ENCODE results near the gene SLC35A1. TPM values are rescaled to one million over a fixed set of nuclear protein-coding genes. Genes with fewer than 3 reads are reported as not detected.

The SLC35A1 gene
- total and polyA plus RNA-seq, 2 donors (not counting 1 experiment from before 2014, with no cell fraction given): 9.1 to 15.6 TPM

GRCh38 chr6:87539554-87539953, 66.8 kb downstream of the SLC35A1 start:
- DNase-seq (no peak), ATAC-seq (ENCODE audit: low read depth) (no peak)
- no peak overlapping the region for H3K4me3 Mint-ChIP-seq
- no peak for TF ChIP-seq EZH2 (IDR thresholded peaks at IDR 0.05; ENCODE audit: borderline replicate concordance, insufficient read depth, low read depth, low read length, poor library complexity, severe bottlenecking)
- TF ChIP-seq CTCF (IDR thresholded peaks at IDR 0.05): no peak
- H3K4me1 Mint-ChIP-seq: peaks cover 15% of the 10 kb centered on the region
- H3K9me3 Mint-ChIP-seq (ENCODE audit: insufficient read depth): peaks cover 9% of the 10 kb centered on the region
- 100% methylated on average over 4 of the region's 6 CpGs for WGBS (ENCODE audit: insufficient coverage)
- intact Hi-C loops (cut with micrococcal nuclease): no loop called here
- H3K27me3 Mint-ChIP-seq: no peaks in the 10 kb centered on the region
- no peak overlapping the region for H3K27ac Mint-ChIP-seq
- peaks cover 8% of the 10 kb centered on the region in 2 donors for H3K4me1 ChIP-seq (ENCODE audit: control insufficient read depth in 2 of 2, insufficient read depth in 2 of 2, low read length in 2 of 2)
- H3K9me3 ChIP-seq (ENCODE audit: control extremely low read depth in 1 of 3, control insufficient read depth in 2 of 3, insufficient read depth in 1 of 3, low read length in 2 of 3): peaks cover 0 to 6% (median 4%) of the 10 kb centered on the region in 3 donors
- peaks cover 18 to 29% of the 10 kb centered on the region in 2 experiments for H3K36me3 ChIP-seq (replicated peaks in 1 of 2; ENCODE audit: control extremely low read depth in 1 of 2, control insufficient read depth in 1 of 2, extremely low read depth in 1 of 2, insufficient read depth in 2 of 2, low read length in 1 of 2)
- no peaks in the 10 kb centered on the region for H4K20me1 ChIP-seq (ENCODE audit: control insufficient read depth, insufficient read depth, low read length, poor library complexity, severe bottlenecking)
- H3K9ac ChIP-seq (ENCODE audit: low read length): no peak overlapping the region
- H3K27ac ChIP-seq (ENCODE audit: low read length in 2 of 2): no peak overlapping the region
- POLR2A ChIA-PET: no interaction called here
- CTCF ChIA-PET: interaction anchor here (1.0 to 1.4 kb wide), 2 partner anchors 15 to 400 kb away, joined by 3 to 4 read pairs; no protein-coding TSS in a partner anchor
- no peak overlapping the region for H3K4me3 ChIP-seq (ENCODE audit: control extremely low read depth in 1 of 5, extremely low read depth in 1 of 5, insufficient read depth in 1 of 5, low read depth in 2 of 5, low read length in 4 of 5)
- no peak overlapping the region for H3K4me2 ChIP-seq (replicated peaks; ENCODE audit: low read depth, low read length, poor library complexity, severe bottlenecking)
- H3K27me3 ChIP-seq (replicated peaks in 1 of 4; ENCODE audit: control extremely low read depth in 1 of 4, control insufficient read depth in 3 of 4, insufficient read depth in 4 of 4, low read length in 3 of 4): no peaks in the 10 kb centered on the region
- H3K79me2 ChIP-seq (ENCODE audit: control insufficient read depth, insufficient read depth, low read length): no peaks in the 10 kb centered on the region
- no peak overlapping the region for H2AFZ ChIP-seq (ENCODE audit: insufficient read depth, low read depth, low read length, poor library complexity, severe bottlenecking)

GRCh38 chr6:87540539-87540938, 67.8 kb downstream of the SLC35A1 start:
- ATAC-seq (ENCODE audit: low read depth) (no peak), DNase-seq (no peak)
- CTCF ChIA-PET: interaction anchor here (1.0 kb wide), 1 partner anchor 401 kb away, joined by 3 read pairs; no protein-coding TSS in a partner anchor
- no peaks in the 10 kb centered on the region for H3K27me3 ChIP-seq (replicated peaks in 1 of 4; ENCODE audit: control extremely low read depth in 1 of 4, control insufficient read depth in 3 of 4, insufficient read depth in 4 of 4, low read length in 3 of 4)
- Mint-ChIP-seq H3K4me3 (no peak overlapping the region), H3K9me3 (ENCODE audit: insufficient read depth) (peaks cover 9% of the 10 kb centered on the region), H3K4me1 (peaks cover 17% of the 10 kb centered on the region), H3K27ac (no peak overlapping the region), H3K27me3 (no peaks in the 10 kb centered on the region)
- WGBS (ENCODE audit: insufficient coverage): no CpG with 5 or more reads among the region's 4 CpGs
- peaks cover 17 to 38% of the 10 kb centered on the region in 2 experiments for H3K36me3 ChIP-seq (replicated peaks in 1 of 2; ENCODE audit: control extremely low read depth in 1 of 2, control insufficient read depth in 1 of 2, extremely low read depth in 1 of 2, insufficient read depth in 2 of 2, low read length in 1 of 2)
- no peaks in the 10 kb centered on the region for H4K20me1 ChIP-seq (ENCODE audit: control insufficient read depth, insufficient read depth, low read length, poor library complexity, severe bottlenecking)
- POLR2A ChIA-PET: no interaction called here
- H3K4me1 ChIP-seq (ENCODE audit: control insufficient read depth in 2 of 2, insufficient read depth in 2 of 2, low read length in 2 of 2): peaks cover 8 to 12% of the 10 kb centered on the region in 2 donors
- TF ChIP-seq CTCF (IDR thresholded peaks at IDR 0.05) (no peak), EZH2 (IDR thresholded peaks at IDR 0.05; ENCODE audit: borderline replicate concordance, insufficient read depth, low read depth, low read length, poor library complexity, severe bottlenecking) (no peak)
- intact Hi-C loops (cut with micrococcal nuclease): no loop called here
- no peak overlapping the region for H3K27ac ChIP-seq (ENCODE audit: low read length in 2 of 2)
- no peak overlapping the region for H2AFZ ChIP-seq (ENCODE audit: insufficient read depth, low read depth, low read length, poor library complexity, severe bottlenecking)
- peaks cover 0 to 6% (median 4%) of the 10 kb centered on the region in 3 donors for H3K9me3 ChIP-seq (ENCODE audit: control extremely low read depth in 1 of 3, control insufficient read depth in 2 of 3, insufficient read depth in 1 of 3, low read length in 2 of 3)
- no peak overlapping the region for H3K4me3 ChIP-seq (ENCODE audit: control extremely low read depth in 1 of 5, extremely low read depth in 1 of 5, insufficient read depth in 1 of 5, low read depth in 2 of 5, low read length in 4 of 5)
- no peaks in the 10 kb centered on the region for H3K79me2 ChIP-seq (ENCODE audit: control insufficient read depth, insufficient read depth, low read length)
- H3K9ac ChIP-seq (ENCODE audit: low read length): no peak overlapping the region
- no peak overlapping the region for H3K4me2 ChIP-seq (replicated peaks; ENCODE audit: low read depth, low read length, poor library complexity, severe bottlenecking)
